Testis (tissue), 3 donors: ENCODE results near the gene LDHB. TPM values are rescaled to one million over a fixed set of nuclear protein-coding genes. Genes with fewer than 3 reads are reported as not detected.
"Not testable (repeated sequence)": the region's sequence is repeated elsewhere in the genome, so short reads cannot be mapped to it uniquely, and the experiment has no call there.

Experiments
- DNase-seq: peaks from one replicate; pipeline ENCODE4 v3.0.0-alpha.2; 2019
- H3K27ac ChIP-seq, 2 donors: fragments of 200-600 bp; sonication (generic); one replicate each; pipeline ENCODE4 v1.5.1; 2019
- H3K27me3 ChIP-seq: fragments of 200-600 bp; sonication (generic); one replicate; pipeline ENCODE4 v1.5.1; 2019
- H3K36me3 ChIP-seq: fragments of 200-600 bp; sonication (generic); one replicate; pipeline ENCODE4 v1.5.1; 2017; ENCODE audit warnings: low read depth; ENCODE audit errors: missing control alignments
- H3K4me1 ChIP-seq: fragments of 200-600 bp; sonication (generic); one replicate; pipeline ENCODE4 v1.5.1; 2019
- H3K4me3 ChIP-seq, 2 donors: fragments of 200-600 bp; sonication (generic); one replicate each; pipeline ENCODE4 v1.5.1; 2017 to 2019
- H3K9me3 ChIP-seq: fragments of 200-600 bp; sonication (generic); one replicate; pipeline ENCODE4 v1.5.1; 2017
- POLR2A ChIP-seq: fragments of 450-650 bp; IDR thresholded peaks from one replicate; pipeline ENCODE4 v1.6.1; 2017; ENCODE audit warnings: antibody characterized with exemption, mild to moderate bottlenecking, moderate library complexity
- WGBS, 2 donors: methylation state at CpG; one replicate each; pipeline ENCODE4 v1.1.5; 2018; 5-methylcytosine and 5-hydroxymethylcytosine counted together
- intact Hi-C: fragments of 100-400 bp; cut with DNase I; formaldehyde crosslinking; loops from one replicate; pipeline ENCODE4 v1.15.1; 2023; ENCODE audit warnings: low total_unique reads
- polyA plus RNA-seq: library from polyadenylated mRNA; stranded (reverse); fragments of 350-450 nt; fragmentation: Illumina TruSeq; extraction: RNeasy Lipid Tissue Mini Kit (QIAGEN cat#74804); gene quantifications from one replicate; pipeline ENCODE4 v1.2.3, GENCODE V29; 2014; ENCODE audit warnings: low read depth, low replicate concordance; ENCODE audit not compliant: insufficient read depth
- total RNA-seq, 2 donors: library from RNA; depleted of rRNA; stranded (reverse); fragments of >200 nt; gene quantifications; one replicate each; pipeline ENCODE4 v1.2.3, GENCODE V29; 2016
- TF ChIP-seq, protein P1 (sequence below), 3 experiments: fragments of 450-650 bp in 2 of 3; fragments of 200-600 bp in 1 of 3; sonication (generic) in 1 of 3; IDR thresholded peaks; one replicate each; pipeline ENCODE4 v1.5.1; 2016 to 2019; ENCODE audit warnings: antibody characterized with exemption in 3 of 3, mild to moderate bottlenecking in 2 of 3, moderate library complexity in 1 of 3

The LDHB gene
- total and polyA plus RNA-seq, 3 donors from 2014 or later, result 158 to 259 (median 196) TPM

DNA sequence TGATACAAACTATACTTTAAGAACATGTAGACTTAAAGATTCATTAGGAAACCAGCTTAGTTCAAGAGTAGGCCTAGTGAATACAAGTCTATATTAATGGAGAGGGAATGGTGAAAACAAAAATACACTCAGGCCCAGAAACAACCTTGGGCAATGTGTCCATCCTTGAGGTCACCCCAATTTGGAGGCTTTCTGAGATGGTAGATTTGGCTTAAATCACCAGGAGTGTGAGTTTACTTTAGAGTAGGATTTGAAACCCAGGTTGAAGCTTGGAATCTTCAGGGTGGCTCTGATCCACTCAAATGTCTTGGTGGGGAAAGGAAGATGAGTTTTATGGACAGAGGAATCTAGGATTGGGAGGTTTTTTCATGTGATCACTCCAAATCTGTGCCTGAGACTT is 10.5 kb downstream of the LDHB start:
- Histone ChIP-seq H3K27ac (no peak overlapping the region), H3K27me3 (no peaks in the 10 kb centered on the region), H3K4me3 (no peak overlapping the region), H3K36me3 (no peaks in the 10 kb centered on the region), H3K4me1 (no peaks in the 10 kb centered on the region), H3K9me3 (no peaks in the 10 kb centered on the region)
- intact Hi-C loops, result no loop called here
- no peak for DNase-seq
- no peak for TF ChIP-seq POLR2A
- TF ChIP-seq, protein P1, sequence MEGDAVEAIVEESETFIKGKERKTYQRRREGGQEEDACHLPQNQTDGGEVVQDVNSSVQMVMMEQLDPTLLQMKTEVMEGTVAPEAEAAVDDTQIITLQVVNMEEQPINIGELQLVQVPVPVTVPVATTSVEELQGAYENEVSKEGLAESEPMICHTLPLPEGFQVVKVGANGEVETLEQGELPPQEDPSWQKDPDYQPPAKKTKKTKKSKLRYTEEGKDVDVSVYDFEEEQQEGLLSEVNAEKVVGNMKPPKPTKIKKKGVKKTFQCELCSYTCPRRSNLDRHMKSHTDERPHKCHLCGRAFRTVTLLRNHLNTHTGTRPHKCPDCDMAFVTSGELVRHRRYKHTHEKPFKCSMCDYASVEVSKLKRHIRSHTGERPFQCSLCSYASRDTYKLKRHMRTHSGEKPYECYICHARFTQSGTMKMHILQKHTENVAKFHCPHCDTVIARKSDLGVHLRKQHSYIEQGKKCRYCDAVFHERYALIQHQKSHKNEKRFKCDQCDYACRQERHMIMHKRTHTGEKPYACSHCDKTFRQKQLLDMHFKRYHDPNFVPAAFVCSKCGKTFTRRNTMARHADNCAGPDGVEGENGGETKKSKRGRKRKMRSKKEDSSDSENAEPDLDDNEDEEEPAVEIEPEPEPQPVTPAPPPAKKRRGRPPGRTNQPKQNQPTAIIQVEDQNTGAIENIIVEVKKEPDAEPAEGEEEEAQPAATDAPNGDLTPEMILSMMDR (IDR thresholded peaks at IDR 0.05), result no peak

DNA sequence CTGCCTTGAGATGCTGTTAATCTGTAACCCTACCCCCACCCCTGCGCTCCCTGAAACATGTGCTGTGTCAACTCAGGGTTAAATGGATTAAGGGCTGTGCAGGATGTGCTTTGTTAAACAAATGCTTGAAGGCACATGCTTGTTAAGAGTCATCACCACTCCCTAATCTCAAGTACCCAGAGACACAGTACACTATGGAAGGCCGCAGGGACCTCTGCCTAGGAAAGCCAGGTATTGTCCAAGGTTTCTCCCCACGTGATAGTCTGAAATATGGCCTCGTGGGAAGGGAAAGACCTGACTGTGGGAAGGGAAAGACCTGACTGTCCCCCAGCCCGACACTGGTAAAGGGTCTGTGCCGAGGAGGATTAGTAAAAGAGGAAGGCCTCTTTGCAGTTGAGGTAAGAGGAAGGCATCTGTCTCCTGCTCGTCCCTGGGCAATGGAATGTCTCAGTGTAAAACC is 12.6 kb downstream of the LDHB start:
- H3K36me3 ChIP-seq, H3K4me1 ChIP-seq, H3K27ac ChIP-seq, intact Hi-C loops, DNase-seq, H3K9me3 ChIP-seq, H3K27me3 ChIP-seq, H3K4me3 ChIP-seq: not testable (repeated sequence)
- WGBS, 2 donors, result 71 to 76% methylated on average over 7 of the region's 7 CpGs

DNA sequence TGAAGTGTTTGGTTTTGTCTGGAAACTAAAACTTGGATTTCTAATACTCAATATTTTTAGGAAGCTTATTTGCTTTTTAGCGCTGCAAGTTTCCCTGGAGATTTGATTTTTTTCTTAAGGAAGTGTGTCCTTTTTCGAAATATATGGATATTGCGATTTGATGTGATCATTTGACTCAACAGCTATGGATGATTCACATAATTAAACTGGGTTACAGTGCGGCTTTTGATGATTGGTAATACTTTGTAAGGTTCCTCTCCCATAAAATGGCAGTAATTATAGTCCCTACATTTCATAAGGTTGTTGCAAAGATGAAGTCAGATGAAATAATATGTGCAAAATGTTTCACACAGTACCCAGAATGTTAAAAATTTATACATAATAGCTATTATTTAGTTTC is 13.1 kb downstream of the LDHB start:
- TF ChIP-seq, protein P1 (IDR thresholded peaks at IDR 0.05), result no peak
- no peak for TF ChIP-seq POLR2A
- Histone ChIP-seq H3K36me3 (no peaks in the 10 kb centered on the region), H3K27me3 (no peaks in the 10 kb centered on the region), H3K9me3 (no peaks in the 10 kb centered on the region), H3K27ac (no peak overlapping the region), H3K4me3 (no peak overlapping the region), H3K4me1 (no peaks in the 10 kb centered on the region)
- DNase-seq, result no peak
- intact Hi-C loops, result no loop called here
- whole genome bisulfite sequencing, 2 donors, result 92 to 96% methylated on average over 4 of the region's 4 CpGs

DNA sequence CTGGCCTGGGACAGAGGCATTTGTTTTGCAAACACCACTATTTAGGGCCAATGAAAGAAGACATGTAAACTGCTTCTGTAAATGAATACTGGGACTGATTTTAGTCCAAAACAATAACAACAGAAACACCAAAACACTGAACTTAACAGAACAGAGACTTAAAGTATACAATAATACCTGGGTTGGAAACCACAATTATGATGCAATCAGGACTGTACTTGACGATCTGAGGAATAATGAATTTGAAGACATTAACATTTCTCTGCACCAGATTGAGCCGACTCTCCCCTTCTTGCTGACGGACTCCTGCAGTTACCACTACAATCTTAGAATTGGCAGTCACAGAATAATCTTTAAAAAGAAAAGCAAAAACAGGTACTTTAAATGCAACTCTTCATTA is 13.9 kb downstream of the LDHB start:
- Histone ChIP-seq H3K4me1 (no peaks in the 10 kb centered on the region), H3K27me3 (no peaks in the 10 kb centered on the region), H3K4me3 (no peak overlapping the region), H3K27ac (no peak overlapping the region), H3K9me3 (no peaks in the 10 kb centered on the region), H3K36me3 (no peaks in the 10 kb centered on the region)
- 80 to 90% methylated on average over 3 of the region's 3 CpGs for WGBS, 2 donors
- TF ChIP-seq POLR2A, result no peak
- TF ChIP-seq, protein P1 (IDR thresholded peaks at IDR 0.05), result no peak
- no peak for DNase-seq
- intact Hi-C loops, result no loop called here

DNA sequence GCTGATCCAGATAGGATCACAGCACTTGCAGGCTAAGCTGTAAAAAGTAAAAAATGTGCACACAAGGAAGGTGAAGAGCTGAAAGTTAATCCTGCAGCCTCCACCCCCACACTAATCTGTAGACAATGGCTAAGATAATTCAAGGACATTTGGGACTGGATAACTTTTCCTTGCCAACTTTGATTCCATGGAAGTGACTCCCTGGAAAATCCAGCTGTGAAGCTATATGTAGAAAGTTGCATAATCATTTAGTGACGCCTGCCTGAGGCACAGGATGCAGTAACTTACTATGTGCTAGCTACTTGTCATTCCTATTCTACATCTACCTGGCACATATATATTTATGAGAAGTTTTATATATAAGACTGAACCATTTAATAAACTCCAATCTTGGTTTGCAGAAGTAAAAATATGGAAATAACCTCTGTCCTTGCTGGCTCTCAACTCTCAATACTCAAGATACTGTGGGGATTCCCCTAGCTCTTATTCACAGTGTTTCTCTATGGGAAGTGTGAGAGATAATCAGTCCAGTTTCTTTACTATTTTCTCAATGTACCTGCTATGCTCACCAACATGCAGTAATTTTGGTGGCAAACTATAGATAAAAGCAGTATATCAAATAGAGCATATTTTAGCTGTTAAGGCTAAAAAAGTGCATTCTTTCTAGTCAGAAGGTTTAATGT is 14.8 kb downstream of the LDHB start:
- Histone ChIP-seq H3K4me1 (no peaks in the 10 kb centered on the region), H3K27me3 (no peaks in the 10 kb centered on the region), H3K27ac (no peak overlapping the region), H3K4me3 (no peak overlapping the region), H3K36me3 (no peaks in the 10 kb centered on the region), H3K9me3 (no peaks in the 10 kb centered on the region)
- TF ChIP-seq POLR2A, result no peak
- TF ChIP-seq, protein P1 (IDR thresholded peaks at IDR 0.05), result no peak
- 40 to 60% methylated on average over 1 of the region's 1 CpG for WGBS, 2 donors
- DNase-seq, result no peak
- intact Hi-C loops, result no loop called here
